ENCODE data around the gene ANXA6. TPM values are rescaled to one million over a fixed set of nuclear protein-coding genes. Genes with fewer than 3 reads are reported as not detected.
A peak's percentile ranks its signal among the peaks of the same experiment; 100 is the strongest.

ANXA6 gene
- polyA plus RNA-seq, 1 of the 3 experiments (the other 2 are of a cell fraction) = 87.5 TPM

GRCh38 chr5:151156507-151157420, 815 bp downstream of the ANXA6 start:
- no peaks in the 10 kb centered on the region for H3K36me3 ChIP-seq (replicated peaks in 1 of 2; ENCODE audit: control insufficient read depth in 1 of 2, insufficient read depth in 2 of 2, low read length in 1 of 2)
- no peaks in the 10 kb centered on the region for H3K27me3 ChIP-seq (ENCODE audit: insufficient read depth)
- peak overlapping the region; percentile 97; the same call in 1 of the 2 replicates for H2AFZ ChIP-seq (ENCODE audit: low read depth)
- 0 out of 2 replicates have a peak, but pooled peaks cover 3% of the 10 kb centered on the region for H4K20me1 ChIP-seq (ENCODE audit: insufficient read depth)
- H3K4me2 ChIP-seq = peak overlapping the region; percentile 98
- TF ChIP-seq CHD2 (IDR thresholded peaks at IDR 0.05; ENCODE audit: low read length, partially characterized antibody) = no peak
- no peak for TF ChIP-seq NRF1 (IDR thresholded peaks at IDR 0.05; ENCODE audit: low read depth, low read length)
- no peak for TF ChIP-seq RFX5 (IDR thresholded peaks at IDR 0.05; ENCODE audit: low read length)
- no peak for TF ChIP-seq USF2 (IDR thresholded peaks at IDR 0.05; ENCODE audit: borderline replicate concordance, low read depth, low read length)
- TF ChIP-seq TCF12 (IDR thresholded peaks at IDR 0.05) = no peak
- no peak for TF ChIP-seq REST (IDR thresholded peaks at IDR 0.05; ENCODE audit: low read depth, low read length)
- TF ChIP-seq CTCF (IDR thresholded peaks at IDR 0.05) = no peak
- TF ChIP-seq MXI1 (IDR thresholded peaks at IDR 0.05; ENCODE audit: low read depth, low read length) = no peak
- H3K27ac ChIP-seq (ENCODE audit: low read depth in 2 of 2, low read length in 1 of 2) = peak overlapping the region in 1 of 2 experiments; percentile 73; a peak in 2 of 4 replicates
- ChIA-PET POLR2A (no interaction called here), CTCF (interaction anchor here (0.8 to 4.7 kb wide), 11 partner anchors 10 to 356 kb away, joined by 3 to 28 read pairs (median 5); no protein-coding TSS in a partner anchor)
- H3K9ac ChIP-seq = peak overlapping the region; percentile 90
- DNase-seq = peak; percentile 62
- WGBS (ENCODE audit: low lambda C conversion rate) = 56% methylated on average over 9 of the region's 20 CpGs
- no peaks in the 10 kb centered on the region for H3K9me3 ChIP-seq
- peaks cover 53% of the 10 kb centered on the region for H3K79me2 ChIP-seq (ENCODE audit: insufficient read depth)
- H3F3A ChIP-seq (replicated peaks; ENCODE audit: insufficient read depth) = no peaks in the 10 kb centered on the region
- H3K4me3 ChIP-seq (ENCODE audit: low read depth in 2 of 2, low read length in 1 of 2) = peak overlapping the region; percentile 82 to 96
- no peaks in the 10 kb centered on the region for H3K9me2 ChIP-seq
- peaks cover 18 to 31% of the 10 kb centered on the region in 2 experiments; a peak in 2 of 4 replicates for H3K4me1 ChIP-seq (ENCODE audit: control insufficient read depth in 1 of 2, insufficient read depth in 2 of 2, low read depth in 1 of 2, low read length in 1 of 2)

Data from SK-N-SH (cell line).